Measurements from ENCODE around the gene IMPDH2. TPM values are rescaled to one million over a fixed set of nuclear protein-coding genes. Genes with fewer than 3 reads are reported as not detected.

The IMPDH2 gene
- total RNA-seq, 1 experiment from 2014 or later, result 273 TPM

DNA sequence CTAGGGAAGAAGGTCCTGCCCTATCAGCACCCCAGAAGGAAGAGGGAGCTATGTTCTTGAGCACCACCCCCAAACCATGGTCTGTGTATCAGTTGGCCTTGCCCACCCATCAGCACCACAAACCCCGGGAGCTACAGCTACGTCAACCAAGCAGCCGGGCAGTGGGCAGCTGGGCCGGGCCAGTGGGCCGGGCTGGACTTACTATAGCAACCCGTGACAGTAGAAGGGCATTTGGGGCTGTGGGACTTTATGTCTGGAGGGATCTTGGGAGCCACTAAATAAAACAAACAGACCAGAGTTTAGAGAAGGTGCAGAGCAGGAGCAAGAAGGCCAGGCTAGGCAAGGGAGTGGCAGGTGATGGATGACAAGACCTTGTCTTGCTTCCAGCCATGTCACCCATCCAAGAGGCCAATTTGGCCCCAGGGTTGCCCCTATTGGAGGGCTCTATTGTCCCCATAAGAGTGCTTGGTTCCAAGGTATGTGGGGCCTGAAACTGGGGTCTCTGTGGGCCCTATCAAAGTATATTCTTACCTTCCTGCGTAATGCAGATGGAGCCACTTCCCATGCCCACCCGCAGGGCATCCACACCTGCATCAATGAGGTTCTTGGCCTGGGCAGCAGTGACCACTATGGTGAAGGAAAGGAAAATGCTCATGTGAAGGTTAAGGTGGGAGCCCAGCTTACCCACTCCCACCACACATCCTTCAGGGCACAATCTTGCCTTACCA, 3.2 kb downstream of the IMPDH2 start:
- no peak for DNase-seq

DNA sequence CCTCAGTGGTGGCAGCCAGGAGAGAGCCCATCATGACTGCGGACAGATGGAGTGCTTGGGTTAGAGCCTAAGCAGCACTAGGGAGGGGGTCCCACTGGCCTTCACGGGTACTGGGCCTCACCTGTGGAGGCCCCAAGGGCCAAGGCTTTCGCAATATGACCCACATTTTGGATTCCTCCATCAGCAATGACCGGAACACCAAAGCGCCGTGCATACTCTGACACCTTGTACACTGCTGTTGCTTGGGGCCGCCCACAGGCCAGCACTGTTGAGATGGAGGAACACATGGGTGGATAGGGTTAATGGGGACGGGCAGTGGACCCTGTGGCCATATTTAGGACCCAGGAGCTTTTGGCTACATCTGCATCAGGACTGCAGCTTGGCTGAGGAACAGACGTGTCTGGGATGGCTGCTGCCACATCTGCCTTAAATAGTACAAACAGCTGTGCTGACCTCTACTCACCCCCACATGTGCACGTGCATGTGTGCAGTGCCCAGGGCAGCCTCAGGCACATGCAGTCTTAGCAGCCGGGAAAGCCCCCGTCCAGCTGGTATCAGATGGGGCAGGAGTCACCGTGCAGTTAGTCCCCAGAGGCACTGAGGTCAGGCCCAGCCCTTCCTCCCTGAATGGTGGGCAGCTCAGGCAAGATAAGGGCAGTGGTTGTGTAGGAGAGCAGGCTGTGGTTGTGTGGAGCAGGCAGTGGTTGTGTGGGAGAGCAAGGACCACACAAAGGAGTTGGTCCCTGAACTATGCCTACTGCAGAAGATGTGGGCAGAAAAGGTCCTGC, 4.0 kb downstream of the IMPDH2 start:
- no peak for DNase-seq
- Histone ChIP-seq H3K27ac (no peak overlapping the region), H3K4me1 (peaks cover 8% of the 10 kb centered on the region), H3K36me3 (peaks cover 37% of the 10 kb centered on the region), H3K9me3 (replicated peaks) (no peaks in the 10 kb centered on the region), H3K27me3 (no peaks in the 10 kb centered on the region), H3K4me3 (no peak overlapping the region)

More for the DNA sequence above, 3.2 kb downstream of the IMPDH2 start:
- Histone ChIP-seq H3K9me3 (replicated peaks) (no peaks in the 10 kb centered on the region), H3K4me3 (no peak overlapping the region), H3K4me1 (peaks cover 8% of the 10 kb centered on the region), H3K36me3 (peaks cover 37% of the 10 kb centered on the region), H3K27me3 (no peaks in the 10 kb centered on the region), H3K27ac (no peak overlapping the region)

DNA sequence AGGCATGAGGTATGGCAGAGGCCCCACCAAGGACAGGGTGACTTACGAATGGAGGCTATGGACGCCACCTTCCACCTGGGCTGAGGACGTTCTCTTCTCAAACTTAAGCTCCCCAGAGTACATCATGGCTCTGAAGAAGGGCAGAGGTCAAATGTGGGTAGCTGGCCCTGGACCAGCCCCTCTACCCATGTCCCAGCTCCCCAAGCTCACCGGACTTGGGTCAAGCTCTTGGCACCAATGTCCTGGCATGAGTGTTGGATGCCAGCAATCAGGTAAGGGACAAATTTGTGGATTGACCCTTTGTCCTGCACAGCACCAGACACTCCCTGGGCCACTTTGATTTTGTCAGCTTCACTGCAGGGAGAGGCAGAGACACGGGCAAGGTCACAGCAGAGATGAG, 4.7 kb downstream of the IMPDH2 start:
- no peaks in the 10 kb centered on the region for H3K27me3 ChIP-seq
- H3K9me3 ChIP-seq (replicated peaks), result no peaks in the 10 kb centered on the region
- peaks cover 8% of the 10 kb centered on the region for H3K4me1 ChIP-seq
- no peak overlapping the region for H3K27ac ChIP-seq
- H3K4me3 ChIP-seq, result no peak overlapping the region
- peaks cover 37% of the 10 kb centered on the region for H3K36me3 ChIP-seq
- no peak for DNase-seq

DNA sequence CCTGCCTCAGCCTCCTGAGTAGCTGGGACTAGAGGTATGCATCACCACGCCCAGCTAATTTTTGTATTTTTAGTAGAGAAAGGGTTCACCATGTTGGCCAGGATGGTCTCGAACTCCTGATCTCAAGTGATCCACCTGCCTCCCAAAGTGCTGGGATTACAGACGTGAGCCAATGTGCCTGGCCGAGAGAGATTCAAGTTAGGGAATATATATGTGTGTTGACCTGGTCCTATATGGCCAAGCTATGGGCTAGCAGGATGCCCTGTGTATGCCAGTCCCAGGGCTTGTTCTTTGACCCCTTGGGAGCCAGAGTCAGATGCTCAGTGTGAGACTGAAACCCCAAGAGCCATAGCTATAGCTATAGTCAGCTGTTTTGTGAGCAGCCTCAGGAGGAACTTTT, 5.4 kb downstream of the IMPDH2 start:
- no peaks in the 10 kb centered on the region for H3K9me3 ChIP-seq (replicated peaks)
- peaks cover 8% of the 10 kb centered on the region for H3K4me1 ChIP-seq
- H3K4me3 ChIP-seq, result no peak overlapping the region
- H3K27me3 ChIP-seq, result no peaks in the 10 kb centered on the region
- no peak overlapping the region for H3K27ac ChIP-seq
- DNase-seq, result no peak
- H3K36me3 ChIP-seq, result peaks cover 37% of the 10 kb centered on the region

DNA sequence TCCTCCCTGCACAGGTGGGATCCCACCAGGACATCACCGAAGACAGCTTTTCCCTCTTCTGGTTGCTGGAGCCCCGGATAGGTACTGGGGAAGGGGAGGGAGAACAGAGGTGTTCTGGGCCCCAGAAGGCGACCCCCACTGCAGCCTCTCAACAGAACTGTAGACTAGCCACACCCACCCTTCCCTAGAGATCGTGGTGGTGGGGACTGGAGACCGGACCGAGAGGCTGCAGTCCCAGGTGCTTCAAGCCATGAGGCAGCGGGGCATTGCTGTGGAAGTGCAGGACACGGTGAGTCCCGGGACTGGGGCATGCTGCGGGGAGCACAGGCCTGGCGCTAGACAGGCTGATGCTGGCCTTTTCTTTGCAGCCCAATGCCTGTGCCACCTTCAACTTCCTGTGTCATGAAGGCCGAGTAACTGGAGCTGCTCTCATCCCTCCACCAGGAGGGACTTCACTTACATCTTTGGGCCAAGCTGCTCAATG, 6.5 kb downstream of the IMPDH2 start:
- peak overlapping the region; percentile 82 for H3K27ac ChIP-seq
- no peaks in the 10 kb centered on the region for H3K9me3 ChIP-seq (replicated peaks)
- H3K4me3 ChIP-seq, result peak overlapping the region; percentile 90
- H3K36me3 ChIP-seq, result peaks cover 35% of the 10 kb centered on the region
- H3K4me1 ChIP-seq, result peaks cover 3% of the 10 kb centered on the region; the same call in 1 of the 2 replicates
- H3K27me3 ChIP-seq, result no peaks in the 10 kb centered on the region
- no peak for DNase-seq

DNA sequence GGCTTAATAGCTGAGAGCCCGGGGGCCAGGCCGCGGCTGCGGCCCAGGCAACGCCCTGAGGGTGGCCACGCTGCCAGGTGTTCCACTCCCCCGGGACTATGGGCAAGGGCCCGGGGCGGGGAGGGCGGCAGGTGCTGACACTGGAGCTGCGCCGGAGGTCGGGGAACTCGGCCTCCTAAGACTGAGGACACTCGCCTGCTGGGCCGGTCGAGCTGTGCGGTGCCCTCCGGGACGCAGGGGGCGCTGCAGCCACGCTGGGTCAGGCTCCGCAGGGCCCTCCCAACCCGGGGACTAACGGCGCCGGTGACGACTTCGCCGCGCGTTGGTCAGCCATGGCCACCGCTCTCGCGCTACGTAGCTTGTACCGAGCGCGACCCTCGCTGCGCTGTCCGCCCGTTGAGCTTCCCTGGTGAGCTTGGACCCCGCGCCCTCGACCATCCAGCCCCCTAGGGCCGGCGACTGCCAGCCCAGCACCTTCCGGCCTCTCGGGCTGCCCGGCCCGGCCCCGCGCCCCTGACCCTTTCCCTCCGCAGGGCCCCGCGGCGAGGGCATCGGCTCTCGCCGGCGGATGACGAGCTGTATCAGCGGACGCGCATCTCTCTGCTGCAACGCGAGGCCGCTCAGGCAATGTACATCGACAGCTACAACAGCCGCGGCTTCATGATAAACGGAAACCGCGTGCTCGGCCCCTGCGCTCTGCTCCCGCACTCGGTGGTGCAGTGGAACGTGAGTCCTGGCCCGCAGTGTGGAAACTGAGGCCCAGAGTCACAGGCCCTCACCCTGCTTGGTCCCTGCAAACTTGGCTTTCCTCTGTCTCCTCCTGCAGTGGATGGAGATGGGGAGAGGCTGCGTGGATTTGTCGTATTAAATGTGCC, 7.1 kb downstream of the IMPDH2 start, which contains the start of gene NDUFAF3:
NDUFAF3 (plus strand) TSS at position 309 of the 875 bp plus-strand sequence; CDS start at position 333, 24 bp downstream.
- Histone ChIP-seq H3K27me3 (no peaks in the 10 kb centered on the region), H3K4me1 (peaks cover 6% of the 10 kb centered on the region; the same call in 1 of the 2 replicates), H3K27ac (peak within 1 kb of the TSS; percentile 82), H3K9me3 (replicated peaks) (no peaks in the 10 kb centered on the region), H3K4me3 (peak within 1 kb of the TSS; percentile 90), H3K36me3 (peaks cover 28% of the 10 kb centered on the region)
- DNase-seq, result peak; percentile 96 to 97

DNA sequence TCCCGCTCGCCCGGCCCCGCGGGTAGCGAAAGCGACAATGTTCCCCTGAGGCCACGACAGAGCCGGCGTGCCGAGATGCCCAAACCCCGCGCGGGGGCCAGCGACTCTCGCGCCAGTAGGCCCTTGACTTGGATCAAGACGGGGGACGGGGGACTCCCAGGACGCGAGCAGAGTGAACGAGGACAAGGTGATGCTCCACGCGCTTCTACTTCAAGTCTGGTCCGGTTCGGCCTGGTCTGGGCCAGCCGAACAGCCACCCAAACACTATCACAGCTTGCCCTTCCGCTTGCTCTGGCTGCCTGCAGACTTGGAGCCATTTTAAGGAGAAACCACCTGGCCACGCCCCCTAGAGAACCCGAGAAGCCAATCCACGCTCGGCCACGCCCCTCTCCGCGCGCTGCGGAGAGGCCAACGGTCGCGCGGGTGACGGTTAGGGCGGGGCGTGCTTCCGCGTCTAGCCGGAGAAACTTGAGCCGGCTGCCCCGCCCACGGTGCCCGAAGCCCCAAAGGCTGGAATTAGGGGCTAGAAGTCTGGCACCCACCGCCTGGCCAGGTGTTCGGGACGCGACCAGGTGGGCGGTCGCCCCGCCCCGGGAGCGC, 7.9 kb downstream of the IMPDH2 start:
- DNase-seq, result peak; percentile 98
- no peaks in the 10 kb centered on the region for H3K9me3 ChIP-seq (replicated peaks)
- H3K4me3 ChIP-seq, result peak overlapping the region; percentile 90
- H3K36me3 ChIP-seq, result peaks cover 23% of the 10 kb centered on the region
- peaks cover 6% of the 10 kb centered on the region; the same call in 1 of the 2 replicates for H3K4me1 ChIP-seq
- peak overlapping the region; percentile 82 for H3K27ac ChIP-seq
- no peaks in the 10 kb centered on the region for H3K27me3 ChIP-seq

DNA sequence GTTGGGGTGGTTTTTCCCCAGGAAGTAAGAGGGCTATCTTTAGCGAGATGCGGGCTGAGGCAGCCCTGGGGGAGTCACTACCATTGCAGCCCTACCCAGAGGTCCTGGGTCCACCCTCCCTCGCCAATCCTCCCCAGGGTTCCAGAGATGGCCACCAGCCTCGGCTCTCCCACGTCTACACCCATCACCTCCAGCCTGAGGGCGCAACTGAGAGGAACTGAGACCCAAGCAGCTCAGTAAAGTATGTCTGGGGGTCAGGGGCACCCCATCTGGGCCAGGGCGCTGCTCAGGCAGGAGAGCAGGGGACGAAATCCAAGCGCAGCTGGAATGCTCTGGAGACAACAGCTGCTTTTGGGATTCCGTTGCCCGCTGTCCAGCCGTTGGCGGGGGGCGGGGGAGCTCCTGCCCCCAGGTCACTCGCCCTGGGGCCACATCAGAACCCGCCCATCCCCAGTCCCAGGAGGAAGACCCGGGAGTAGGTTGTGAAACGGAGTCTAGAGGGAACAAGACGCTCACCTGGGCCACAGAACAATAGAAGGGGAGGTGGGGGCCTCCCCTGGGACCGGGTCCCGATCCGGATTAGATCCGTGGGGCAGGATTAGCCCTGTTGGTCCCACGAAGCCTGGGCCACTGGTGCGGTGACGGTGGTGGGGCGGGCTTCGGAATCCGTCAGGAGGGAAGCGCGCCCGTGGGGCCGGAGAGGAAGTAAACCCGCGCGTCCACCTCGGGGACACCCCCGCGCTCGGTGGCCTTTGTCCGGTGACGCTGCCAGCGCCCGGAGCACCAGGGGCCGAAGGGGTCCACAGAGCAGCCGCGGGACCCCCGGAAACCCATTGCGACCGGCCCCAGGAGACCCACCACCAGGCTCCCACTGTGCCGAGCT, 8.6 kb downstream of the IMPDH2 start:
- H3K4me3 ChIP-seq, result peak overlapping the region; percentile 90
- peaks cover 19% of the 10 kb centered on the region for H3K36me3 ChIP-seq
- H3K4me1 ChIP-seq, result peaks cover 6% of the 10 kb centered on the region; the same call in 1 of the 2 replicates
- peak overlapping the region; percentile 82 for H3K27ac ChIP-seq
- H3K27me3 ChIP-seq, result no peaks in the 10 kb centered on the region
- H3K9me3 ChIP-seq (replicated peaks), result no peaks in the 10 kb centered on the region
- peak; percentile 65 to 72 for DNase-seq

DNA sequence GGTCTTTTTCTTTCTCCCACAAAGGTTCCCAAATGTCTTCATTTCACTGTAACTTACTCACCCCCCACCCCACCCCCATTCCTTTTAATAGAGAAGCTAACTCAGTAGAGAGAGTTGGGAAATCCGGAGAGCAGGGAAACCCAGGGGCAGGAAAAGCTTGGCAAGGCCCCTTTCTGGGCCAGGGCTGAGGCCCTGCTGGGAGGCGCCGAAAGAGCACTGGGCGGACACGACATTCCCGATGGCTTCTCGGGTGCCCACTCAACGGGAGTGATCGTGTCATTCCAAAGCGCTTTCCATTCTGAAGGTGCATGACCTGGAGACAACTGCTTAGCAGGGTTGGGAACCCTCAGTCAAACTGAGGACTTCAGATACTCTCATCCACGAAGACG, 9.3 kb downstream of the IMPDH2 start:
- peak overlapping the region; percentile 82 for H3K27ac ChIP-seq
- peaks cover 6% of the 10 kb centered on the region; the same call in 1 of the 2 replicates for H3K4me1 ChIP-seq
- peaks cover 19% of the 10 kb centered on the region for H3K36me3 ChIP-seq
- H3K9me3 ChIP-seq (replicated peaks), result no peaks in the 10 kb centered on the region
- peak overlapping the region; percentile 90 for H3K4me3 ChIP-seq
- no peaks in the 10 kb centered on the region for H3K27me3 ChIP-seq
- peak in 1 of 2 experiments; percentile 31 for DNase-seq

DNA sequence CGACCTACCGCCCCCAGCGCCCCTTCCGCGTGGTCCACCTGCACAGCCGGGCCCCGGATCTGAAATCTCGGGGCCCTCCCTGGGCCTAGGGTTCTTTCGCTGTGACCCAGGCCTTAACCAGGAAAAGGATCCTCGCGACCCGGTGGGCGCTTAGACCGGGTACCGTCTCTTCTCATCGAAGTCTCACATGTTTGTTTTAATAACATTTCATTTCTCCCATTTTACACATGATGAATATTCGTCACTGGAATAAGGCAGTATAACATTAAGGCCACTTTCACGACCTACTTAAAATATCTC, 10.5 kb downstream of the IMPDH2 start:
- Histone ChIP-seq H3K4me3 (peak overlapping the region; percentile 92), H3K4me1 (peaks cover 6% of the 10 kb centered on the region; the same call in 1 of the 2 replicates), H3K27me3 (no peaks in the 10 kb centered on the region), H3K9me3 (replicated peaks) (no peaks in the 10 kb centered on the region), H3K27ac (no peak overlapping the region), H3K36me3 (peaks cover 21% of the 10 kb centered on the region)
- DNase-seq, result no peak

DNA sequence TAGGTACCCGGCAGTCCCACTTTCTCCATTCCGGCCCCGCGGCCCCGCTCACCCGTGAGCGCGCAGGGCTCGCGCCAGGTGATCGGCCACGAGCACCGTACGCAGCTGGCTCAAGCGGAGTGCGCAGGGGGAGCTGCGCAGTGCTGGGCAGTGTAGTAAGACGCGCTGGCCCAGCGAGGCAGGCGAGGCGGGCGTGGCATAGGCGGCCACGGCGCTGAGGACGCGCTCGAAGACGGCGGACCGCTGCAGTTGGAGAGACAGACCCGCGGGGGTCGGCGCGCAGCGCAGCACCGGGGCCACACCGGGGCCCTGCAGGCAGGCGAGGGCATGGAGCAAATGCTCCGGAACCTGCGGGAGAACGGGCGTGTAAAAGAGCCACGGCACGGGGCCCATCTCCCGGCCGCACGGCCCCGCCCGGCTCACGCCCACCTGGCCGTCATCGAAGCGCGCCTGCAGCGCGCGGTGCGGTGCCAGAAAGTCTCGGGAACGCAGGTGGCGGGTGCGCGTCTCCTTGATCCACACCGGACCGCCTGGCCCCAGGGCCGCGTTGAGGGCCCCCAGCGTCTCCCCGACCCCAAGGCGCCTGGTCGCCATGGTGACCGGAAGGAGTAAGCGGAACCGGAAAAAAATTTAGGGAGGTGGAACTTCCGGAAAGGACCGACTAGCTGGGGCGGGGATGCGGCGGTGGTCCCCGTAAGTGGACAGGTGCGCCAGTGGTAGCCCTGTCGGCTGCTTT, 11.1 kb downstream of the IMPDH2 start, which contains the start of gene DALRD3:
DALRD3 (minus strand) TSS at position 610 of the 736 bp plus-strand sequence; CDS start at position 594, 16 bp downstream.
- H3K36me3 ChIP-seq, result peaks cover 23% of the 10 kb centered on the region
- H3K27ac ChIP-seq, result no peak within 1 kb of the TSS
- peak; percentile 58 to 64 for DNase-seq
- H3K27me3 ChIP-seq, result no peaks in the 10 kb centered on the region
- no peaks in the 10 kb centered on the region for H3K9me3 ChIP-seq (replicated peaks)
- peak within 1 kb of the TSS; percentile 92 for H3K4me3 ChIP-seq
- peaks cover 5% of the 10 kb centered on the region; the same call in 1 of the 2 replicates for H3K4me1 ChIP-seq

DNA sequence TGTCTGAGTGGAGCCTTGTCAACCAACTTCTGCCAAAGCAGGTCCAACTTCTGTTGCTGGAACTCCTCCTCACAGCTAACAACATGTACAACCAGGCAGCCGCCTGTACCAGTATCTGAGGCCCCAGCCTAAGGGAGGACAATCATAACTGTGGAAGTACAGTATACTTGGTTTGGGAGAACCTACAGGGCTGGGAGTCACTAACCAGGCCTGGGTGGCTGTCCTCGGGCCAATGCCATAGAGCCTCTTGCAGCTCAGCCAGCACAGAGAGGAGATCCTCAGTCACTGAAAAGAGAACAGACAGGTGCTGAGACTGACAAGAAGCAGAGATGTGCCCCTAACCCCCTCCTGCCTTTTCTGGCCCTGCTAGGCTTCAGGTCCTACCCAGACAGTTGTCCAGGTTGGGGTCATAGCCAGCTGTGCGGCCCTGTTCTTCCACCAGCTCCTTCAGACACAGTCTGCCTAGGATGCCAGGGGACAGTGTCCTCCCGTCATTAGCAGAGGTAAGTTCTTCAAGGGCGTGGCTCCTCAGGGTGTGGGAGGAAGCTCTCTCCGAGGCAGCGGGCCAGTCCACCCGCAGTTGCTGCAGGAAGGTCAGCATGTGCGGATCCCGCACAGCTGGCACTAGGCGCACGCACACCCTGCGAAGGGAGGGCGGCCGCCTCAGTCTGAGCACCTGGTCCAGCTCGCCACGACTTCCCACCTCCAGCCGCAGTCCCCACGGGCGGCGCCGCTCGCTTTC, 11.8 kb downstream of the IMPDH2 start:
- H3K4me3 ChIP-seq, result peak overlapping the region; percentile 92
- no peaks in the 10 kb centered on the region for H3K27me3 ChIP-seq
- no peak overlapping the region for H3K27ac ChIP-seq
- H3K9me3 ChIP-seq (replicated peaks), result no peaks in the 10 kb centered on the region
- H3K4me1 ChIP-seq, result peaks cover 3% of the 10 kb centered on the region; the same call in 1 of the 2 replicates
- peaks cover 23% of the 10 kb centered on the region for H3K36me3 ChIP-seq
- DNase-seq, result no peak

Measured in SJCRH30 (cell line).